Neural cell (in vitro differentiated cells): ENCODE results near the gene OR11H7. TPM values are rescaled to one million over a fixed set of nuclear protein-coding genes. Genes with fewer than 3 reads are reported as not detected.
"Not testable (repeated sequence)": the region's sequence is repeated elsewhere in the genome, so short reads cannot be mapped to it uniquely, and the experiment has no call there.

Experiments
- H2AFZ ChIP-seq: fragments of 200-600, 300-800 bp; sonication (generic), shearing (Covaris generic); 2 replicates; pipeline ENCODE4 v1.6.0; 2014; ENCODE audit warnings: low read depth, mild to moderate bottlenecking, antibody characterized with exemption, low read length, moderate library complexity
- H3F3A ChIP-seq: fragments of 200-600 bp; shearing (Covaris generic); 2 replicates; pipeline ENCODE4 v1.6.1; 2016; ENCODE audit warnings: mild to moderate bottlenecking, moderate library complexity, mixed read lengths, antibody characterized with exemption, low read length; ENCODE audit not compliant: insufficient read depth, poor library complexity, severe bottlenecking
- H3K27ac ChIP-seq: fragments of 200-600, 300-800 bp; sonication (generic), shearing (Covaris generic); 2 replicates; pipeline ENCODE4 v1.5.1; 2014; ENCODE audit warnings: mild to moderate bottlenecking, low read length, moderate library complexity
- H3K27me3 ChIP-seq: fragments of 300-800, 200-600 bp; sonication (generic), shearing (Covaris generic); 2 replicates; pipeline ENCODE4 v1.6.0; 2014; ENCODE audit warnings: mild to moderate bottlenecking, low read depth, low read length, moderate library complexity; ENCODE audit not compliant: insufficient read depth
- H3K36me3 ChIP-seq: fragments of 300-800, 200-600 bp; sonication (generic), shearing (Covaris generic); 2 replicates; pipeline ENCODE4 v1.5.1; 2014; ENCODE audit warnings: mild to moderate bottlenecking, antibody characterized with exemption, low read length, moderate library complexity; ENCODE audit not compliant: insufficient read depth
- H3K4me2 ChIP-seq: fragments of 300-800, 200-600 bp; sonication (generic), shearing (Covaris generic); 2 replicates; pipeline ENCODE4 v1.6.0; 2014; ENCODE audit warnings: mild to moderate bottlenecking, low read length
- H3K4me3 ChIP-seq: fragments of 300-800, 200-600 bp; sonication (generic), shearing (Covaris generic); 2 replicates; pipeline ENCODE4 v1.5.1; 2014; ENCODE audit warnings: mild to moderate bottlenecking, low read length, moderate library complexity
- H3K79me2 ChIP-seq: fragments of 200-600 bp; shearing (Covaris generic); replicated peaks from 2 replicates; pipeline ENCODE4 v1.6.0; 2014; ENCODE audit warnings: mild to moderate bottlenecking, low read length, moderate library complexity; ENCODE audit not compliant: insufficient read depth
- H3K9ac ChIP-seq: fragments of 300-800, 200-600 bp; sonication (generic), shearing (Covaris generic); 2 replicates; pipeline ENCODE4 v1.6.1; 2016; ENCODE audit warnings: mild to moderate bottlenecking, low read length, mixed read lengths
- H3K9me2 ChIP-seq: fragments of 200-600 bp; shearing (Covaris generic); 2 replicates; pipeline ENCODE4 v1.6.1; 2016; ENCODE audit warnings: mild to moderate bottlenecking, low read length, mixed read lengths; ENCODE audit not compliant: insufficient read depth
- H3K9me3 ChIP-seq: fragments of 200-600, 300-800 bp; sonication (generic), shearing (Covaris generic); 2 replicates; pipeline ENCODE4 v1.6.1; 2016; ENCODE audit warnings: mild to moderate bottlenecking, mixed run types, low read length, moderate library complexity, mixed read lengths
- H4K20me1 ChIP-seq: fragments of 200-600 bp; shearing (Covaris generic); 2 replicates; pipeline ENCODE4 v1.6.1; 2016; ENCODE audit warnings: mild to moderate bottlenecking, mixed run types; ENCODE audit not compliant: insufficient read depth
- EP300 ChIP-seq: fragments of 450-650 bp; conservative IDR thresholded peaks from 2 replicates; pipeline ENCODE4 v1.6.1; 2014; ENCODE audit warnings: antibody characterized with exemption, mild to moderate bottlenecking, moderate library complexity; ENCODE audit not compliant: poor library complexity, severe bottlenecking
- EZH2 ChIP-seq: fragments of 200-600, 300-800 bp; shearing (Covaris generic), sonication (generic); IDR thresholded peaks from 2 replicates; pipeline ENCODE4 v1.6.1; 2014; ENCODE audit warnings: antibody characterized with exemption, low read length, borderline replicate concordance, mild to moderate bottlenecking; ENCODE audit not compliant: insufficient read depth, poor library complexity, severe bottlenecking
- MXI1 ChIP-seq: fragments of 450-650 bp; conservative IDR thresholded peaks from 2 replicates; pipeline ENCODE4 v1.6.1; 2014; ENCODE audit warnings: antibody characterized with exemption, mild to moderate bottlenecking; ENCODE audit not compliant: poor library complexity, severe bottlenecking
- POLR2AphosphoS5 ChIP-seq: IDR thresholded peaks from 2 replicates; pipeline ENCODE4 v1.6.1; 2012
- RAD21 ChIP-seq: fragments of 450-650 bp; conservative IDR thresholded peaks from 2 replicates; pipeline ENCODE4 v1.6.1; 2014; ENCODE audit warnings: antibody characterized with exemption, mild to moderate bottlenecking, moderate library complexity
- SMC3 ChIP-seq: fragments of 450-650 bp; conservative IDR thresholded peaks from 2 replicates; pipeline ENCODE4 v1.6.1; 2014; ENCODE audit warnings: antibody characterized with exemption, mild to moderate bottlenecking, moderate library complexity; ENCODE audit not compliant: poor library complexity
- TAF1 ChIP-seq: IDR thresholded peaks from 2 replicates; pipeline ENCODE4 v1.6.1; 2012; ENCODE audit warnings: low read depth
- polyA plus RNA-seq: library from polyadenylated mRNA; depleted of rRNA; stranded (reverse); fragments of >200 nt; gene quantifications from 2 replicates; pipeline ENCODE4 v1.2.3, GENCODE V29; 2014
- TF ChIP-seq, protein P1 (sequence below): fragments of 450-650 bp; IDR thresholded peaks from 2 replicates; pipeline ENCODE4 v1.5.1; 2014; ENCODE audit warnings: antibody characterized with exemption, mild to moderate bottlenecking, moderate library complexity; ENCODE audit not compliant: poor library complexity, severe bottlenecking
- TF ChIP-seq, protein P2 (sequence below): IDR thresholded peaks from 2 replicates; pipeline ENCODE4 v1.6.1; 2012; ENCODE audit warnings: borderline replicate concordance

The OR11H7 gene
- polyA plus RNA-seq, 1 donor from 2014 or later, result not detected

DNA sequence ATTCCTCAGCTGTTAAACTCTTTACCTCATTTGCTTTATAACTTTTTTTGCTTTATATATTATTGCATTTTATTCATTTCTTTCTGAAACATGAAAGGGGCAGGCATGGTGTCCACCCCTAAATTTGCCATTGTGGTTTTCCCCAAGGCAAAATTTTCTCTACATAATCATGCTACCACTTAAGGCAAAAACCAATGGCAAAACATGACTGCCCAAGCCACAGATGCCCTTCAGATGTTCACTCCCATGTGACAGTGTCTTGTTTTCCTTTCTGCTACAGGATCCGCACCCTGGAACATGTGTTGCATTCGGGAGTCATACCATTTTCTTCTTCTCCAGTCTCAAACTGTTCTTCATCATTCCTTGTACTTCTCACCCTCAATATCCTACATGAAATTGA lies 48.6 kb downstream of the OR11H7 start:
- Histone ChIP-seq H3K4me3 (no peak overlapping the region), H3K9ac (no peak overlapping the region), H3K79me2 (no peaks in the 10 kb centered on the region), H2AFZ (no peak overlapping the region), H3K27ac (no peak overlapping the region), H3K4me2 (no peak overlapping the region), H3F3A (no peaks in the 10 kb centered on the region), H4K20me1 (no peaks in the 10 kb centered on the region), H3K36me3 (no peaks in the 10 kb centered on the region), H3K9me2 (no peaks in the 10 kb centered on the region), H3K9me3 (no peaks in the 10 kb centered on the region), H3K27me3 (no peaks in the 10 kb centered on the region)
- TF ChIP-seq MXI1 (no peak), EZH2 (no peak), TAF1 (no peak), POLR2AphosphoS5 (no peak), RAD21 (no peak), SMC3 (no peak), EP300 (no peak)
- TF ChIP-seq, protein P1, sequence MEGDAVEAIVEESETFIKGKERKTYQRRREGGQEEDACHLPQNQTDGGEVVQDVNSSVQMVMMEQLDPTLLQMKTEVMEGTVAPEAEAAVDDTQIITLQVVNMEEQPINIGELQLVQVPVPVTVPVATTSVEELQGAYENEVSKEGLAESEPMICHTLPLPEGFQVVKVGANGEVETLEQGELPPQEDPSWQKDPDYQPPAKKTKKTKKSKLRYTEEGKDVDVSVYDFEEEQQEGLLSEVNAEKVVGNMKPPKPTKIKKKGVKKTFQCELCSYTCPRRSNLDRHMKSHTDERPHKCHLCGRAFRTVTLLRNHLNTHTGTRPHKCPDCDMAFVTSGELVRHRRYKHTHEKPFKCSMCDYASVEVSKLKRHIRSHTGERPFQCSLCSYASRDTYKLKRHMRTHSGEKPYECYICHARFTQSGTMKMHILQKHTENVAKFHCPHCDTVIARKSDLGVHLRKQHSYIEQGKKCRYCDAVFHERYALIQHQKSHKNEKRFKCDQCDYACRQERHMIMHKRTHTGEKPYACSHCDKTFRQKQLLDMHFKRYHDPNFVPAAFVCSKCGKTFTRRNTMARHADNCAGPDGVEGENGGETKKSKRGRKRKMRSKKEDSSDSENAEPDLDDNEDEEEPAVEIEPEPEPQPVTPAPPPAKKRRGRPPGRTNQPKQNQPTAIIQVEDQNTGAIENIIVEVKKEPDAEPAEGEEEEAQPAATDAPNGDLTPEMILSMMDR, result no peak
- TF ChIP-seq, protein P2, sequence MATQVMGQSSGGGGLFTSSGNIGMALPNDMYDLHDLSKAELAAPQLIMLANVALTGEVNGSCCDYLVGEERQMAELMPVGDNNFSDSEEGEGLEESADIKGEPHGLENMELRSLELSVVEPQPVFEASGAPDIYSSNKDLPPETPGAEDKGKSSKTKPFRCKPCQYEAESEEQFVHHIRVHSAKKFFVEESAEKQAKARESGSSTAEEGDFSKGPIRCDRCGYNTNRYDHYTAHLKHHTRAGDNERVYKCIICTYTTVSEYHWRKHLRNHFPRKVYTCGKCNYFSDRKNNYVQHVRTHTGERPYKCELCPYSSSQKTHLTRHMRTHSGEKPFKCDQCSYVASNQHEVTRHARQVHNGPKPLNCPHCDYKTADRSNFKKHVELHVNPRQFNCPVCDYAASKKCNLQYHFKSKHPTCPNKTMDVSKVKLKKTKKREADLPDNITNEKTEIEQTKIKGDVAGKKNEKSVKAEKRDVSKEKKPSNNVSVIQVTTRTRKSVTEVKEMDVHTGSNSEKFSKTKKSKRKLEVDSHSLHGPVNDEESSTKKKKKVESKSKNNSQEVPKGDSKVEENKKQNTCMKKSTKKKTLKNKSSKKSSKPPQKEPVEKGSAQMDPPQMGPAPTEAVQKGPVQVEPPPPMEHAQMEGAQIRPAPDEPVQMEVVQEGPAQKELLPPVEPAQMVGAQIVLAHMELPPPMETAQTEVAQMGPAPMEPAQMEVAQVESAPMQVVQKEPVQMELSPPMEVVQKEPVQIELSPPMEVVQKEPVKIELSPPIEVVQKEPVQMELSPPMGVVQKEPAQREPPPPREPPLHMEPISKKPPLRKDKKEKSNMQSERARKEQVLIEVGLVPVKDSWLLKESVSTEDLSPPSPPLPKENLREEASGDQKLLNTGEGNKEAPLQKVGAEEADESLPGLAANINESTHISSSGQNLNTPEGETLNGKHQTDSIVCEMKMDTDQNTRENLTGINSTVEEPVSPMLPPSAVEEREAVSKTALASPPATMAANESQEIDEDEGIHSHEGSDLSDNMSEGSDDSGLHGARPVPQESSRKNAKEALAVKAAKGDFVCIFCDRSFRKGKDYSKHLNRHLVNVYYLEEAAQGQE, result no peak

DNA sequence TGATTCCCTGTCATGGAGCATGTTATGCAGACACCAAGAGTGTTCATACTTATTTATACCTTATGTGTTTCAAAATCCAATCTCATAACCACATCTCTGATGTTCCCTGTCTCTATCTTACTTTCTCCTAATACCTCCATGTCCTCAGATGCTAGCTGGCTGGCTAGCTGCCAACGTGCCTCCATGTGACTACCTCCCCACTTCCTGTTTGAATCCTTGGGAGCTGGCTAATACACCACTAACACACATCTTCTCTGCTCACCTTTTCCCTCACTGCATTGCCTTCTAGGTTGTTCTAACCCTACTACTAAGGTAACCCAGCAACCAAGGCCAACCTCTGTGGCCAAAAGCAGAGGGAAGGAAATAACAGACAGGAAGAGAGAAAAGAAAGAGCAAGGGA lies 49.6 kb downstream of the OR11H7 start:
- Histone ChIP-seq H3K9ac (no peak overlapping the region), H3K36me3 (no peaks in the 10 kb centered on the region), H3K4me3 (no peak overlapping the region), H3K27ac (no peak overlapping the region), H3K9me2 (no peaks in the 10 kb centered on the region), H3K4me2 (no peak overlapping the region), H3K79me2 (no peaks in the 10 kb centered on the region), H3F3A (no peaks in the 10 kb centered on the region), H4K20me1 (no peaks in the 10 kb centered on the region), H3K9me3 (no peaks in the 10 kb centered on the region), H3K27me3 (no peaks in the 10 kb centered on the region), H2AFZ (no peak overlapping the region)
- TF ChIP-seq, protein P1, result no peak
- TF ChIP-seq MXI1, result no peak

DNA sequence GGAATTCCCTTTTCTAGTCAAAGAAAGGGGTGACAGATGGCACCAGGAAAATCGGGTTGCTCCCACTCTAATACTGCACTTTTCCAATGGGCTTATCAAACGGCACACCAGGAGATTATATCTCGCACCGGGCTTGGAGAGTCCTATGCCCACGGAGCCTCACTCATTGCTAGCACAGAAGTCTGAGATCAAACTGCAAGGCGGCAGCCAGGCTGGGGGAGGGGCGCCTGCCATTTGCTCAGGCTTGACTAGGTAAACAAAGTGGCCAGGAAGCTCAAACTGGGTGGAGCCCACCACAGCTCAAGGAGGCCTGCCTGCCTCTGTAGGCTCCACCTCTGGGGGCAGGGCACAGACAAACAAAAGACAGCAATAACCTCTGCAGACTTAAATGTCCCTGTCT lies 51.5 kb downstream of the OR11H7 start:
- not testable (repeated sequence) for H3K27ac ChIP-seq, H4K20me1 ChIP-seq, H3K36me3 ChIP-seq, H3K27me3 ChIP-seq, H2AFZ ChIP-seq, H3F3A ChIP-seq, H3K4me3 ChIP-seq, H3K4me2 ChIP-seq, H3K9ac ChIP-seq, H3K9me2 ChIP-seq, H3K9me3 ChIP-seq, H3K79me2 ChIP-seq
